IMR-90 (cell line): ENCODE data around the gene PRUNE2. TPM values are rescaled to one million over a fixed set of nuclear protein-coding genes. Genes with fewer than 3 reads are reported as not detected.

ENCODE experiments used
- ATAC-seq: fragments of 200-7000 bp; cut with Tn5 transposase; 2 replicates; pipeline ENCODE4 v1.9.1; 2020; ENCODE audit warnings: low read depth, mild to moderate bottlenecking, moderate library complexity
- BruUV-seq: library from RNA; stranded (reverse); fragments of 400-500 nt; replicated peaks from 2 replicates; lab custom pipeline; 2021; lab: Mats Ljungman, UMichigan
- CTCF ChIA-PET: fragments of 300-600 bp; formaldehyde crosslinking; extraction: SDS; loops from one replicate; lab custom pipeline; 2021; ENCODE audit warnings: antibody characterized with exemption; lab: Yijun Ruan, JAX
- POLR2A ChIA-PET: fragments of 300-600 bp; sonication (Branson Sonifier 250); formaldehyde crosslinking; loops from one replicate; lab custom pipeline; 2022; ENCODE audit warnings: antibody characterized with exemption; ENCODE audit not compliant: unreplicated experiment; lab: Charles Lee
- DNase-seq: peaks from one replicate; pipeline ENCODE4 v3.0.0; 2013
- H2AFZ ChIP-seq: replicated peaks from 2 replicates; pipeline ENCODE3; 2013; ENCODE audit warnings: low read length, mild to moderate bottlenecking; ENCODE audit not compliant: poor library complexity
- H2AK5ac ChIP-seq: 2 replicates; pipeline ENCODE4 v1.6.1; 2013; ENCODE audit warnings: low read depth, low read length, inconsistent platforms
- H2AK9ac ChIP-seq: replicated peaks from 2 replicates; pipeline ENCODE3; 2013; ENCODE audit warnings: mild to moderate bottlenecking, low read depth, low read length, moderate library complexity; ENCODE audit not compliant: poor library complexity
- H2BK120ac ChIP-seq: 2 replicates; pipeline ENCODE4 v1.6.1; 2013; ENCODE audit warnings: low read depth, low read length, inconsistent platforms
- H2BK15ac ChIP-seq: 3 replicates; pipeline ENCODE4 v1.6.1; 2013; ENCODE audit warnings: low read depth, low read length, inconsistent platforms
- H2BK20ac ChIP-seq: 2 replicates; pipeline ENCODE4 v1.6.1; 2013; ENCODE audit warnings: low read depth, mild to moderate bottlenecking, inconsistent platforms, low read length, moderate library complexity
- H2BK5ac ChIP-seq: 2 replicates; pipeline ENCODE4 v1.6.1; 2013; ENCODE audit warnings: mild to moderate bottlenecking, low read depth, low read length, inconsistent platforms; ENCODE audit not compliant: poor library complexity, severe bottlenecking
- H3K14ac ChIP-seq: replicated peaks from 2 replicates; pipeline ENCODE4 v1.6.1; 2013; ENCODE audit warnings: low read depth, low read length, inconsistent platforms
- H3K18ac ChIP-seq: 2 replicates; pipeline ENCODE4 v1.6.1; 2013; ENCODE audit warnings: low read depth, low read length, control low read depth
- H3K23ac ChIP-seq: 2 replicates; pipeline ENCODE4 v1.6.1; 2013; ENCODE audit warnings: low read depth, low read length, inconsistent platforms
- H3K27ac ChIP-seq: 2 replicates; pipeline ENCODE4 v1.5.1; 2013; ENCODE audit warnings: mild to moderate bottlenecking, control low read depth, low read length; ENCODE audit not compliant: insufficient read depth
- H3K27me3 ChIP-seq: 2 replicates; pipeline ENCODE4 v1.6.1; 2013; ENCODE audit warnings: low read length; ENCODE audit not compliant: control insufficient read depth, insufficient read depth
- H3K36me3 ChIP-seq: 2 replicates; pipeline ENCODE4 v1.6.1; 2013; ENCODE audit warnings: low read length, mixed read lengths; ENCODE audit not compliant: control insufficient read depth, insufficient read depth
- H3K4ac ChIP-seq: 2 replicates; pipeline ENCODE4 v1.6.1; 2013; ENCODE audit warnings: low read depth, low read length, inconsistent platforms
- H3K4me1 ChIP-seq: 2 replicates; pipeline ENCODE4 v1.6.1; 2013; ENCODE audit warnings: low read length, mixed read lengths; ENCODE audit not compliant: control insufficient read depth, insufficient read depth
- H3K4me2 ChIP-seq: 2 replicates; pipeline ENCODE4 v1.6.1; 2013; ENCODE audit warnings: low read depth, mild to moderate bottlenecking, control low read depth, low read length, moderate library complexity
- H3K4me3 ChIP-seq: 2 replicates; pipeline ENCODE4 v1.5.1; 2013; ENCODE audit warnings: low read depth, mild to moderate bottlenecking, control low read depth, low read length, moderate library complexity; ENCODE audit not compliant: insufficient read depth
- H3K56ac ChIP-seq: 2 replicates; pipeline ENCODE4 v1.6.1; 2013; ENCODE audit warnings: low read length, inconsistent platforms; ENCODE audit not compliant: insufficient read depth; ENCODE audit errors: extremely low read depth
- H3K79me1 ChIP-seq, 2 experiments: 2 replicates each; pipeline ENCODE4 v1.6.1; 2013; ENCODE audit warnings: low read length in 2 of 2, inconsistent platforms in 1 of 2, low read depth in 1 of 2
- H3K9ac ChIP-seq: 2 replicates; pipeline ENCODE4 v1.6.1; 2013; ENCODE audit warnings: low read depth, low read length, control low read depth
- H3K9me1 ChIP-seq: 2 replicates; pipeline ENCODE4 v1.6.1; 2013; ENCODE audit warnings: low read length, inconsistent platforms; ENCODE audit not compliant: insufficient read depth
- H3K9me3 ChIP-seq: 2 replicates; pipeline ENCODE4 v1.6.1; 2013; ENCODE audit warnings: low read length; ENCODE audit not compliant: control insufficient read depth, insufficient read depth
- H4K20me1 ChIP-seq: 2 replicates; pipeline ENCODE4 v1.6.1; 2013; ENCODE audit warnings: low read length, inconsistent platforms; ENCODE audit not compliant: insufficient read depth
- H4K5ac ChIP-seq: 2 replicates; pipeline ENCODE4 v1.6.1; 2013; ENCODE audit warnings: mild to moderate bottlenecking, low read depth, low read length, control low read depth
- H4K8ac ChIP-seq, 2 experiments: 2 replicates each; pipeline ENCODE4 v1.6.1; 2013; ENCODE audit warnings: low read depth in 2 of 2, low read length in 2 of 2, control low read depth in 1 of 2, inconsistent platforms in 1 of 2
- H4K91ac ChIP-seq: 2 replicates; pipeline ENCODE4 v1.6.1; 2013; ENCODE audit warnings: low read depth, low read length, inconsistent platforms; ENCODE audit not compliant: insufficient read depth
- BHLHE40 ChIP-seq: fragments of 150-350 bp; IDR thresholded peaks from 2 replicates; pipeline ENCODE4 v1.6.1; 2016; ENCODE audit warnings: mild to moderate bottlenecking, low read depth, low read length
- FOS ChIP-seq: fragments of 150-350 bp; IDR thresholded peaks from 2 replicates; pipeline ENCODE4 v1.6.1; 2016; ENCODE audit warnings: low read depth, low read length
- MAFK ChIP-seq: IDR thresholded peaks from 2 replicates; pipeline ENCODE4 v1.6.1; 2012; ENCODE audit warnings: low read depth, low read length, improper control_type of control experiment
- POLR2A ChIP-seq: IDR thresholded peaks from 2 replicates; pipeline ENCODE4 v1.6.1; 2012; ENCODE audit warnings: mild to moderate bottlenecking, low read depth, low read length
- USF2 ChIP-seq: fragments of 150-350 bp; IDR thresholded peaks from 2 replicates; pipeline ENCODE4 v1.6.1; 2017; ENCODE audit warnings: mild to moderate bottlenecking, antibody characterized with exemption, low read length, low read depth
- WGBS, 2 experiments: methylation state at CpG; one replicate each; pipeline versions ENCODE4 v1.1.5 to v1.1.7; 2013; ENCODE audit warnings: missing lambda C conversion rate in 2 of 2; ENCODE audit not compliant: insufficient read length in 1 of 2; ENCODE audit errors: extremely low coverage in 2 of 2; 5-methylcytosine and 5-hydroxymethylcytosine counted together
- dilution Hi-C: fragments of 300-500 bp; cut with HindIII; formaldehyde crosslinking; loops from one replicate; pipeline ENCODE4 v1.14.3; 2018; ENCODE audit warnings: low sequenced_read_pairs; ENCODE audit not compliant: unreplicated experiment
- in situ Hi-C: fragments of 300-500 bp; cut with MboI; formaldehyde crosslinking; loops from 3 replicates; pipeline ENCODE4 v1.14.3; 2019; ENCODE audit warnings: low sequenced_read_pairs, inconsistent platforms, mixed read lengths
- intact Hi-C: fragments of 100-400 bp; cut with micrococcal nuclease; formaldehyde crosslinking; loops from 2 replicates; pipeline ENCODE4 v1.10.0; 2022
- polyA plus RNA-seq, 3 experiments: library from polyadenylated mRNA; depleted of rRNA; stranded (reverse); fragments of >200 nt; gene quantifications; 2 replicates each; pipeline ENCODE4 v1.2.3, GENCODE V29; 2012; ENCODE audit warnings: low replicate concordance in 1 of 3
- total RNA-seq: library from RNA; depleted of rRNA; stranded (reverse); fragments of >200 nt; gene quantifications from 2 replicates; pipeline ENCODE4 v1.2.3, GENCODE V29; 2012

The PRUNE2 gene
- total and polyA plus RNA-seq, 2 of the 4 experiments (the other 2 are of a cell fraction): 0.70 to 1.6 TPM

- dilution Hi-C loops: no loop called here
- POLR2A ChIA-PET: no interaction called here
- H2AK5ac ChIP-seq: no peak overlapping the region
- H3K4ac ChIP-seq: no peak overlapping the region
- no peak overlapping the region for H2BK15ac ChIP-seq
- no peak overlapping the region for H2AK9ac ChIP-seq
- no peak overlapping the region for H3K9ac ChIP-seq
- H3K56ac ChIP-seq: no peak overlapping the region
- no peaks in the 10 kb centered on the region for H3K4me1 ChIP-seq
- no peak overlapping the region for H4K8ac ChIP-seq
- no peak overlapping the region for H4K5ac ChIP-seq
- H3K79me1 ChIP-seq: no peaks in the 10 kb centered on the region
- no peak overlapping the region for H2BK120ac ChIP-seq
- no peak overlapping the region for H2BK5ac ChIP-seq
- H3K4me3 ChIP-seq: no peak overlapping the region
- H3K9me1 ChIP-seq: no peaks in the 10 kb centered on the region
- no peak overlapping the region for H2AFZ ChIP-seq
- no TSS peak for BruUV-seq
- H3K23ac ChIP-seq: no peak overlapping the region
- H3K14ac ChIP-seq: no peak overlapping the region
- no peaks in the 10 kb centered on the region for H3K27me3 ChIP-seq
- no peak overlapping the region for H4K91ac ChIP-seq
- no peak for ATAC-seq
- H2BK20ac ChIP-seq: no peak overlapping the region
- whole genome bisulfite sequencing, 2 experiments: no CpG with 5 or more reads among the region's 1 CpG
- intact Hi-C loops: no loop called here
- DNase-seq: no peak
- no peak overlapping the region for H3K27ac ChIP-seq
- CTCF ChIA-PET: no interaction called here
- in situ Hi-C loops: no loop called here
- H3K4me2 ChIP-seq: no peak overlapping the region
- no peak for TF ChIP-seq POLR2A
- TF ChIP-seq FOS: no peak
- no peak for TF ChIP-seq USF2
- no peak for TF ChIP-seq BHLHE40
- no peak for TF ChIP-seq MAFK
- H4K20me1 ChIP-seq: no peaks in the 10 kb centered on the region
- H3K9me3 ChIP-seq: no peaks in the 10 kb centered on the region
- no peak overlapping the region for H3K18ac ChIP-seq
- no peaks in the 10 kb centered on the region for H3K36me3 ChIP-seq
Observed at GRCh38 chr9:76884823-76885222, 21.1 kb downstream of the PRUNE2 start.
